DND-41 (cell line): ENCODE measurements around the gene PMEPA1.

Source experiments
- ATAC-seq: fragments of 200-7000 bp; cut with Tn5 transposase; 3 replicates; pipeline ENCODE4 v1.9.1; 2021; ENCODE audit warnings: low read depth; ENCODE audit not compliant: insufficient read depth
- DNase-seq: peaks from one replicate; pipeline ENCODE4 v3.0.0-alpha.2; 2020
- H2AFZ ChIP-seq: 2 replicates; pipeline ENCODE4 v1.6.0; 2012; ENCODE audit warnings: low read depth, low read length
- H3K27ac ChIP-seq: 2 replicates; pipeline ENCODE4 v1.5.1; 2012; ENCODE audit warnings: low read length, inconsistent platforms
- H3K27me3 ChIP-seq: fragments of 200-600 bp; sonication (generic); 2 replicates; pipeline ENCODE4 v1.6.0; 2012; ENCODE audit warnings: low read length, mild to moderate bottlenecking, inconsistent platforms; ENCODE audit not compliant: insufficient read depth, poor library complexity
- H3K36me3 ChIP-seq: 2 replicates; pipeline ENCODE4 v1.5.1; 2012; ENCODE audit warnings: low read length, inconsistent platforms; ENCODE audit not compliant: insufficient read depth
- H3K4me1 ChIP-seq: 2 replicates; pipeline ENCODE4 v1.5.1; 2012; ENCODE audit warnings: mild to moderate bottlenecking, low read length; ENCODE audit not compliant: insufficient read depth
- H3K4me2 ChIP-seq: 2 replicates; pipeline ENCODE4 v1.6.0; 2012; ENCODE audit warnings: mild to moderate bottlenecking, moderate library complexity, low read length, inconsistent platforms; ENCODE audit not compliant: insufficient read depth
- H3K4me3 ChIP-seq, 2 experiments: fragments of 200-600 bp in 1 of 2; shearing (Covaris generic) in 1 of 2; 2 replicates each; pipeline ENCODE4 v1.5.1; 2012 to 2016; ENCODE audit warnings: inconsistent platforms in 2 of 2, low read length in 2 of 2, mild to moderate bottlenecking in 2 of 2, low read depth in 1 of 2, moderate library complexity in 1 of 2
- H3K79me2 ChIP-seq: 2 replicates; pipeline ENCODE4 v1.6.0; 2012; ENCODE audit warnings: low read length, inconsistent platforms; ENCODE audit not compliant: insufficient read depth
- H3K9ac ChIP-seq: 2 replicates; pipeline ENCODE4 v1.6.0; 2012; ENCODE audit warnings: low read depth, mild to moderate bottlenecking, inconsistent platforms, low read length, moderate library complexity
- H3K9me3 ChIP-seq: 2 replicates; pipeline ENCODE4 v1.5.1; 2012; ENCODE audit warnings: low read length, moderate library complexity, mild to moderate bottlenecking, inconsistent platforms; ENCODE audit not compliant: insufficient read depth, severe bottlenecking
- H4K20me1 ChIP-seq: 2 replicates; pipeline ENCODE4 v1.6.0; 2012; ENCODE audit warnings: low read length; ENCODE audit not compliant: insufficient read depth
- EZH2 ChIP-seq: IDR thresholded peaks from 3 replicates; pipeline ENCODE4 v1.6.1; 2012; ENCODE audit warnings: borderline replicate concordance, low read depth, mild to moderate bottlenecking, moderate library complexity, low read length, inconsistent platforms; ENCODE audit not compliant: severe bottlenecking
- TF ChIP-seq, protein P1 (sequence below): IDR thresholded peaks from 2 replicates; pipeline ENCODE4 v1.5.1; 2012; ENCODE audit warnings: borderline replicate concordance, low read length, moderate library complexity, mild to moderate bottlenecking; ENCODE audit not compliant: poor library complexity, severe bottlenecking; ENCODE audit errors: extremely low read depth

Gene PMEPA1

DNA sequence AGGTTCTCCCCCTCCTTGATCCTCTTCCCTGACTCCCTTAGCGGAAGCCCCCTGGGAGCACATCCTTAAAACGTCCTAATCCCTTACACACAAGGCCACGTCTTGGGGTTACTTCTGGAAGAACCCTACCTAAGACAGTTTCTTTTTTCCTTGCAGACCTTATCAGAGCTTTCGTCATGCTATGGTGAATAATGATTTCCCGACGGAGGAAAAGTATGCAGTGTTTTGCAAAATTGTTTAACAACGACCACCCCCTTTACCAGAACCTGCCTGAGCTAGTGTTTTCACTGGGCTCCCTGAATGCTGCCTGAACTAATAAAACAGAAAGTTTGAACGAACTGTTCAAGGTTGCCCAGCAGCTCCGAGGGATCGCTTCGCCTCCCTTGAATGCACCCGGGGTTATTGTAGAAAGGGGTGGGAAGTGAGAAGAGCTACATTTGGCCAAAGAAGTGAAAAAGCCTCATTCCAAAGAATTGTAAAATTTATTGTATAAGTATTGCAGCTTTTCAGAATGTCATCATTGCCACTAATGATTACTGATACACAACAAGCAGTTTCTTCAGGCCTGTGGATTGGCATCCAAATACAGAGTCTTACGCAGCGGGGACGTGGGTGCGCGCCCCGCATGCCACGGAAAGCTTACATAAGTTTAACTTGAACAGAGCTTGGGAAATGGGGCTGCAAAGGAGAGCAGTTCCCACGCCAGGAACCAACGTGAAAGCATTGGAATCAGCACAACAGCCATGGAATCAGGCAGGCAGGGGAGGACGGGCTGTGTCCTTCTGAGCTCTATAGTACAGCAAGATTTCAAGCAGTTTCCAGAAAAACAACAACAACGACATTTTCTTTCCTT lies 61.7 kb downstream of the PMEPA1 start:
- no peaks in the 10 kb centered on the region for H3K4me1 ChIP-seq
- DNase-seq (no peak), ATAC-seq (no peak)
- peaks cover 30% of the 10 kb centered on the region for H3K27me3 ChIP-seq
- H4K20me1 ChIP-seq: peaks cover 6% of the 10 kb centered on the region
- no peak overlapping the region for H3K9ac ChIP-seq
- no peaks in the 10 kb centered on the region for H3K36me3 ChIP-seq
- H3K79me2 ChIP-seq: no peaks in the 10 kb centered on the region
- TF ChIP-seq, protein P1, sequence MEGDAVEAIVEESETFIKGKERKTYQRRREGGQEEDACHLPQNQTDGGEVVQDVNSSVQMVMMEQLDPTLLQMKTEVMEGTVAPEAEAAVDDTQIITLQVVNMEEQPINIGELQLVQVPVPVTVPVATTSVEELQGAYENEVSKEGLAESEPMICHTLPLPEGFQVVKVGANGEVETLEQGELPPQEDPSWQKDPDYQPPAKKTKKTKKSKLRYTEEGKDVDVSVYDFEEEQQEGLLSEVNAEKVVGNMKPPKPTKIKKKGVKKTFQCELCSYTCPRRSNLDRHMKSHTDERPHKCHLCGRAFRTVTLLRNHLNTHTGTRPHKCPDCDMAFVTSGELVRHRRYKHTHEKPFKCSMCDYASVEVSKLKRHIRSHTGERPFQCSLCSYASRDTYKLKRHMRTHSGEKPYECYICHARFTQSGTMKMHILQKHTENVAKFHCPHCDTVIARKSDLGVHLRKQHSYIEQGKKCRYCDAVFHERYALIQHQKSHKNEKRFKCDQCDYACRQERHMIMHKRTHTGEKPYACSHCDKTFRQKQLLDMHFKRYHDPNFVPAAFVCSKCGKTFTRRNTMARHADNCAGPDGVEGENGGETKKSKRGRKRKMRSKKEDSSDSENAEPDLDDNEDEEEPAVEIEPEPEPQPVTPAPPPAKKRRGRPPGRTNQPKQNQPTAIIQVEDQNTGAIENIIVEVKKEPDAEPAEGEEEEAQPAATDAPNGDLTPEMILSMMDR: no peak
- TF ChIP-seq EZH2: no peak
- H3K4me3 ChIP-seq: no peak overlapping the region
- no peak overlapping the region for H2AFZ ChIP-seq
- H3K4me2 ChIP-seq: no peak overlapping the region
- no peak overlapping the region for H3K27ac ChIP-seq
- H3K9me3 ChIP-seq: no peaks in the 10 kb centered on the region

DNA sequence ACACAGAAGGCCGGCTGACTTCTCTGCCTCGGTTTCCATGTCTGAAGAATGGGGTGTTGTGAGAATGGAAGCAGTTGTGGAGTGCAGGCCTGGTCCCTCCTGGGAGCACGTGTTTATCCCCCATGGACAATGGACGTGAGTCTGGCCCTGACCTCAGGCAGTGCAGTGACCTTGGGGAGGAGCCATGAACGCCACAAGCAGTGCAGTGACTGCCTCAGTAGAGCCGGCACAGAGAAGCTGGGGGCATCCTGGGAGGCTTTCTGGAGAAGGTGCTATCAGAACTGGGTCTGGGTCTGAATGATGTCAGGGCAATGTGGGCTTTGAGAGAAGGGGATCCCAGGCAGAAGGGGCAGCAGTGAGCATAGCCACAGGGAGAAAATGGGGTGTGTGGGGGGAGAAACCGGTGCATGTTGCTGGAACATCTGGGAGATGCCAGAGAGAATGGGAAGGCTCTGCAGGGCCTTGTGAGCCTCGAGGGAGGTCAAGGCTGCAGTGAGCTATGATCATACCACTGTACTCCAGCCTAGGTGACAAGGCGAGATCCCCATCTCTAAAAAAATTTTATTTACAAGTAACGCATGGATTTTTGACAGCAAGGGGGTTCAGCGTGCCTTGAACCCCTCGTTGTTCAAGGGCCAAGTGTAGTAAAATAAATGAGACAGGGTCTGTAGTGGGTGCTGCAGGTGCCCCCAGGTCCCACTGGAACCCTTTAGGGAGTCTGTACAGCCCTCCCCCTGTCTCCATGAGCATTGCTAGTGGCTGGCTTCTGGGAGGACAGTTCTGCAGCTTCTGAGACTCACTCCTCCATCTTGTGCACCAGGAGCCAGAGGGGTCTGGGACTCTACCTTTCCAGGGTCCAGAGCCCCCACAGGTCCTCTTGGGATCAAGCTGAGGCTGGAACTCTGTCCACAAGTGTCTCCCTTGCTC lies 62.5 kb downstream of the PMEPA1 start:
- Histone ChIP-seq H3K4me2 (no peak overlapping the region), H3K79me2 (no peaks in the 10 kb centered on the region), H2AFZ (no peak overlapping the region), H3K4me1 (no peaks in the 10 kb centered on the region), H3K27ac (no peak overlapping the region), H3K36me3 (no peaks in the 10 kb centered on the region), H3K9ac (no peak overlapping the region), H3K4me3 (no peak overlapping the region), H3K27me3 (peaks cover 38% of the 10 kb centered on the region), H4K20me1 (peaks cover 6% of the 10 kb centered on the region; the same call in 1 of the 2 replicates), H3K9me3 (no peaks in the 10 kb centered on the region)
- no peak for TF ChIP-seq EZH2
- TF ChIP-seq, protein P1: no peak
- ATAC-seq (no peak), DNase-seq (no peak)

DNA sequence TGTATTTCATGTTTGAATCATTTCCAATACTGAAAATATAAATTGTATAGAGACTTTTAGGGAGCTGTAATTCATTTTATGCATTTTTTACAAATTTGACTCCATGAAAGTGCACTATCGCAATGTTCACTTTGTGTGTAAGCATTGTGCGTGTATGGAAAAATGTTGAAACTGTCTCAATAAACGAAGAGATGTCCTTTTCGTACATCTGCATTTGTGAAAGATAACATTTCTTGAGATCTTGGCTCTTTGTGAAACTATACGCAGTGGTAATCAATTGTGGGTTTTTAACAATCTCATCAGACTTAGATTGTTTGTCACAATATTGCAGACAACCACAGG lies 70.9 kb downstream of the PMEPA1 start:
- no peaks in the 10 kb centered on the region for H3K79me2 ChIP-seq
- H3K9me3 ChIP-seq: no peaks in the 10 kb centered on the region
- no peak overlapping the region for H3K4me3 ChIP-seq
- H4K20me1 ChIP-seq: no peaks in the 10 kb centered on the region
- no peak overlapping the region for H3K27ac ChIP-seq
- H3K36me3 ChIP-seq: no peaks in the 10 kb centered on the region
- no peak overlapping the region for H2AFZ ChIP-seq
- DNase-seq (no peak), ATAC-seq (no peak)
- no peak overlapping the region for H3K4me2 ChIP-seq
- TF ChIP-seq, protein P1: no peak
- TF ChIP-seq EZH2: no peak
- H3K9ac ChIP-seq: no peak overlapping the region
- peaks cover 23% of the 10 kb centered on the region for H3K27me3 ChIP-seq
- H3K4me1 ChIP-seq: peaks cover 5% of the 10 kb centered on the region; the same call in 1 of the 2 replicates
